A673 (cell line): Measurements from ENCODE around the gene UBASH3B.

Source experiments
- CTCF ChIP-seq: fragments of 300-800, 200-600 bp; sonication (generic); conservative IDR thresholded peaks from 2 replicates; pipeline ENCODE4 v1.5.1; 2017; ENCODE audit warnings: low read depth, mild to moderate bottlenecking, antibody characterized with exemption, low read length, moderate library complexity, mixed read lengths
- EZH2 ChIP-seq: fragments of 200-600 bp; sonication (generic); IDR thresholded peaks from 2 replicates; pipeline ENCODE4 v1.6.1; 2017; ENCODE audit warnings: borderline replicate concordance, low read depth, mild to moderate bottlenecking, mixed read lengths, antibody characterized with exemption, low read length; ENCODE audit not compliant: poor library complexity, severe bottlenecking

GRCh38 chr11:122743949-122744348, 88.4 kb downstream of the UBASH3B start:
- TF ChIP-seq CTCF (no peak), EZH2 (no peak)
